ENCODE results near the gene PRKAG2. TPM values are rescaled to one million over a fixed set of nuclear protein-coding genes. Genes with fewer than 3 reads are reported as not detected.

PRKAG2 gene
- total RNA-seq, 4 donors from 2014 or later, result 8.9 to 35.1 (median 13.6) TPM

DNA sequence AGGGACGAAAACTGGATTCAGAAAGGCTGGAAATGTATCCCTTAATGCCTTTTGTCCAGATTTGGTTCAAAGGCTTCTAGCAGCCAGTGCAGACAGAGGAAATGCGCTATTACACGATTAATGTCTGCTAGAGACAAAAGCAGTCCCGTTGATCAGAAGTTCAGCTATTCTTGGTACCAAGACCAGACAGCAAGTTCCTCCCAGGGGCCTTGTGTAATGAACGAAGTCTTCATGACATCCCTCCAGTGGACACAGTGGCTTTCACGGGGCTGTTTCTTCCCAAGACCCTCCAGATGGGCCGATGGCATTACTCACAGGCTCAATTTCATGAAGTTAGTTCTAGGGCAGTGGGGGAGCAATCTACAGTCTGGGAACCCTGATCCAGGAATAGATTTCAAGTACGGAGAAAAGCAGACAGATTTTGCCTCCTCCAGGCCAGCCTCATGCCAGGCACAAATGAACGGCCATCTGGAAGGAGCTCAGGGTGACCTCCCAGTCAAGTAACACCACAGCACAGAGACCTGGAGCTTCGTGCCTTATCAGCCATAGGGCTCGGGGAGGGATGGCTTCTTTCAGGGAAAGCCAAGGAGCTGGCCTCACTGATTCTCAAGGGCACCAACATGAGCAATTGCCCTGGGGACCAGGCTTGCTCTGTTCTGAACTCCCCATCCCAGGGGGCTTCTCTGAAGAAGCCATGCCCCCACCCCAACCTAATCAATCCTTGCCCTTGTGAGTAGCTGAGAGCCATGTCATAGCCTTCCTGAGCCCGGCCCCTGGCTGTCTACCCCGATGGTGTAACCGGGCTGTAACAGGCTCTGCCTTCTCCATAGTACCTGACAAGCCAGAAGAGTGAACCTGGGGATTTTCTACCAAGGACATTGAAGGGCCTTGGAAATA is 101.1 kb downstream of the PRKAG2 start:
- Histone ChIP-seq H3K36me3 (peaks cover 0 to 74% (median 3%) of the 10 kb centered on the region in 3 donors), H3K4me1 (peaks cover 0 to 28% (median 0%) of the 10 kb centered on the region in 3 donors), H3K27me3 (no peaks in the 10 kb centered on the region), H3K4me3 (no peak overlapping the region), H3K9me3 (no peaks in the 10 kb centered on the region), H3K27ac (no peak overlapping the region)
- WGBS, 2 donors, result 75 to 83% methylated on average over 6 to 9 of the region's 14 CpGs
- no peak for DNase-seq
- intact Hi-C loops (cut with DNase I), result no loop called here
- TF ChIP-seq POLR2A (IDR thresholded peaks at IDR 0.05), result no peak
- TF ChIP-seq, protein P1, sequence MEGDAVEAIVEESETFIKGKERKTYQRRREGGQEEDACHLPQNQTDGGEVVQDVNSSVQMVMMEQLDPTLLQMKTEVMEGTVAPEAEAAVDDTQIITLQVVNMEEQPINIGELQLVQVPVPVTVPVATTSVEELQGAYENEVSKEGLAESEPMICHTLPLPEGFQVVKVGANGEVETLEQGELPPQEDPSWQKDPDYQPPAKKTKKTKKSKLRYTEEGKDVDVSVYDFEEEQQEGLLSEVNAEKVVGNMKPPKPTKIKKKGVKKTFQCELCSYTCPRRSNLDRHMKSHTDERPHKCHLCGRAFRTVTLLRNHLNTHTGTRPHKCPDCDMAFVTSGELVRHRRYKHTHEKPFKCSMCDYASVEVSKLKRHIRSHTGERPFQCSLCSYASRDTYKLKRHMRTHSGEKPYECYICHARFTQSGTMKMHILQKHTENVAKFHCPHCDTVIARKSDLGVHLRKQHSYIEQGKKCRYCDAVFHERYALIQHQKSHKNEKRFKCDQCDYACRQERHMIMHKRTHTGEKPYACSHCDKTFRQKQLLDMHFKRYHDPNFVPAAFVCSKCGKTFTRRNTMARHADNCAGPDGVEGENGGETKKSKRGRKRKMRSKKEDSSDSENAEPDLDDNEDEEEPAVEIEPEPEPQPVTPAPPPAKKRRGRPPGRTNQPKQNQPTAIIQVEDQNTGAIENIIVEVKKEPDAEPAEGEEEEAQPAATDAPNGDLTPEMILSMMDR (IDR thresholded peaks at IDR 0.05), result no peak

- Histone ChIP-seq H3K4me1 (peaks cover 0 to 28% (median 0%) of the 10 kb centered on the region in 3 donors), H3K9me3 (no peaks in the 10 kb centered on the region), H3K4me3 (no peak overlapping the region), H3K27me3 (no peaks in the 10 kb centered on the region), H3K36me3 (peaks cover 0 to 66% (median 0%) of the 10 kb centered on the region in 3 donors), H3K27ac (no peak overlapping the region)
- DNase-seq, result no peak
- TF ChIP-seq, protein P1 (IDR thresholded peaks at IDR 0.05), result no peak
- no peak for TF ChIP-seq POLR2A (IDR thresholded peaks at IDR 0.05)
- 96 to 97% methylated on average over 7 to 8 of the region's 8 CpGs for WGBS, 2 donors
- intact Hi-C loops (cut with DNase I), result no loop called here
Measured at GRCh38 chr7:151774951-151775350, 102.0 kb downstream of the PRKAG2 start.

- intact Hi-C loops (cut with DNase I), result no loop called here
- WGBS, 2 donors, result 74 to 79% methylated on average over 7 to 9 of the region's 9 CpGs
- no peak overlapping the region for H3K27ac ChIP-seq
- H3K27me3 ChIP-seq, result no peaks in the 10 kb centered on the region
- no peaks in the 10 kb centered on the region for H3K9me3 ChIP-seq
- DNase-seq, result no peak
- no peak for TF ChIP-seq POLR2A (IDR thresholded peaks at IDR 0.05)
- TF ChIP-seq, protein P1 (IDR thresholded peaks at IDR 0.05), result no peak
- peaks cover 0 to 65% (median 0%) of the 10 kb centered on the region in 3 donors for H3K36me3 ChIP-seq
- H3K4me1 ChIP-seq, result peaks cover 0 to 28% (median 0%) of the 10 kb centered on the region in 3 donors
- H3K4me3 ChIP-seq, result no peak overlapping the region
Measured at GRCh38 chr7:151773797-151774196, 103.1 kb downstream of the PRKAG2 start.

- 86 to 98% methylated on average over 4 of the region's 4 CpGs for WGBS, 2 donors
- intact Hi-C loops (cut with DNase I), result no loop called here
- no peak for DNase-seq
- peaks cover 0 to 59% (median 0%) of the 10 kb centered on the region in 3 donors for H3K36me3 ChIP-seq
- H3K9me3 ChIP-seq, result no peaks in the 10 kb centered on the region
- H3K27me3 ChIP-seq, result no peaks in the 10 kb centered on the region
- peaks cover 0 to 9% (median 0%) of the 10 kb centered on the region in 3 donors for H3K4me1 ChIP-seq
- H3K27ac ChIP-seq, result no peak overlapping the region
- no peak overlapping the region for H3K4me3 ChIP-seq
- TF ChIP-seq, protein P1 (IDR thresholded peaks at IDR 0.05), result no peak
- TF ChIP-seq POLR2A (IDR thresholded peaks at IDR 0.05), result no peak
Measured at GRCh38 chr7:151770232-151770631, 106.7 kb downstream of the PRKAG2 start.

GRCh38 chr7:151769188-151769821 is 107.6 kb downstream of the PRKAG2 start:
- 67 to 87% methylated on average over 4 to 7 of the region's 11 CpGs for WGBS, 2 donors
- DNase-seq, result no peak
- H3K4me1 ChIP-seq, result peaks cover 0 to 9% (median 0%) of the 10 kb centered on the region in 3 donors
- peak overlapping the region in 1 of 4 donors; percentile 26 for H3K27ac ChIP-seq
- no peaks in the 10 kb centered on the region for H3K9me3 ChIP-seq
- H3K27me3 ChIP-seq, result no peaks in the 10 kb centered on the region
- peaks cover 0 to 64% (median 0%) of the 10 kb centered on the region in 3 donors for H3K36me3 ChIP-seq
- intact Hi-C loops (cut with DNase I), result no loop called here
- no peak overlapping the region for H3K4me3 ChIP-seq
- TF ChIP-seq, protein P1 (IDR thresholded peaks at IDR 0.05), result no peak
